GM23338 (cell line): Measurements from ENCODE around the gene PPIF. TPM values are rescaled to one million over a fixed set of nuclear protein-coding genes. Genes with fewer than 3 reads are reported as not detected.

Experiments used
- ATAC-seq: fragments of 200-7000 bp; cut with Tn5 transposase; 3 replicates; pipeline ENCODE4 v1.9.1; 2020
- DNase-seq: peaks from one replicate; pipeline ENCODE4 v3.0.0-alpha.2; 2015; ENCODE audit warnings: low spot score
- H2AFZ ChIP-seq: fragments of 200-600 bp; sonication (generic); 2 replicates; pipeline ENCODE4 v1.8.0; 2016; ENCODE audit warnings: antibody characterized with exemption, mild to moderate bottlenecking, moderate library complexity
- H3F3A ChIP-seq: fragments of 200-600 bp; sonication (generic); replicated peaks from 2 replicates; pipeline ENCODE4 v1.8.0; 2017; ENCODE audit warnings: antibody characterized with exemption, mixed run types, low read depth
- H3K27ac ChIP-seq: fragments of 200-600 bp; sonication (generic); 2 replicates; pipeline ENCODE4 v1.6.1; 2016; ENCODE audit warnings: low read depth
- H3K27me3 ChIP-seq: fragments of 200-600 bp; sonication (generic); 2 replicates; pipeline ENCODE4 v1.8.0; 2016; ENCODE audit warnings: mild to moderate bottlenecking, mixed run types, moderate library complexity; ENCODE audit not compliant: insufficient read depth
- H3K36me3 ChIP-seq: fragments of 200-600 bp; sonication (generic); 2 replicates; pipeline ENCODE4 v1.8.0; 2016; ENCODE audit warnings: mild to moderate bottlenecking; ENCODE audit not compliant: insufficient read depth
- H3K4me1 ChIP-seq: fragments of 200-600 bp; sonication (generic); 2 replicates; pipeline ENCODE4 v1.8.0; 2016; ENCODE audit warnings: mild to moderate bottlenecking, moderate library complexity; ENCODE audit not compliant: insufficient read depth
- H3K4me2 ChIP-seq: fragments of 200-600 bp; sonication (generic); 2 replicates; pipeline ENCODE4 v1.7.1; 2017; ENCODE audit warnings: mixed run types
- H3K4me3 ChIP-seq: fragments of 200-600 bp; sonication (generic); 2 replicates; pipeline ENCODE4 v1.6.1; 2016; ENCODE audit warnings: mixed run types
- H3K79me2 ChIP-seq: fragments of 200-600 bp; sonication (generic); replicated peaks from 2 replicates; pipeline ENCODE4 v1.8.0; 2017; ENCODE audit warnings: mild to moderate bottlenecking; ENCODE audit not compliant: insufficient read depth
- H3K9me2 ChIP-seq: fragments of 200-600 bp; sonication (generic); 2 replicates; pipeline ENCODE4 v1.8.0; 2017; ENCODE audit not compliant: insufficient read depth
- H4K20me1 ChIP-seq: fragments of 200-600 bp; sonication (generic); replicated peaks from 2 replicates; pipeline ENCODE4 v1.8.0; 2017; ENCODE audit warnings: mild to moderate bottlenecking; ENCODE audit not compliant: insufficient read depth
- H3K27ac Mint-ChIP-seq: 2 replicates; pipeline ENCODE4 v1.8.0; 2020; ENCODE audit warnings: inconsistent platforms, mild to moderate bottlenecking, moderate library complexity, mixed read lengths
- H3K27me3 Mint-ChIP-seq: 3 replicates; pipeline ENCODE4 v1.8.0; 2022; ENCODE audit warnings: low read depth, mild to moderate bottlenecking, moderate library complexity, mixed read lengths, inconsistent platforms; ENCODE audit not compliant: insufficient read depth, poor library complexity
- H3K36me3 Mint-ChIP-seq: 3 replicates; pipeline ENCODE4 v1.8.0; 2021; ENCODE audit warnings: low read depth, mild to moderate bottlenecking, inconsistent platforms, moderate library complexity, mixed read lengths
- H3K4me1 Mint-ChIP-seq: 3 replicates; pipeline ENCODE4 v1.8.0; 2020; ENCODE audit warnings: mild to moderate bottlenecking, inconsistent platforms, mixed read lengths
- H3K4me3 Mint-ChIP-seq: 3 replicates; pipeline ENCODE4 v1.8.0; 2021; ENCODE audit warnings: moderate library complexity, mild to moderate bottlenecking, inconsistent platforms, mixed read lengths
- H3K9me3 Mint-ChIP-seq: 3 replicates; pipeline ENCODE4 v1.8.0; 2020; ENCODE audit warnings: moderate library complexity, mild to moderate bottlenecking, inconsistent platforms, mixed read lengths
- CREB1 ChIP-seq: fragments of 250-450 bp; sonication (Bioruptor Pico); IDR thresholded peaks from 2 replicates; pipeline ENCODE4 v1.5.0; 2020; ENCODE audit warnings: low read depth, mild to moderate bottlenecking, moderate library complexity
- EZH2 ChIP-seq: fragments of 200-600 bp; sonication (generic); IDR thresholded peaks from one replicate; pipeline ENCODE4 v1.8.0; 2017; ENCODE audit warnings: antibody characterized with exemption, mild to moderate bottlenecking, low read depth; ENCODE audit not compliant: unreplicated experiment
- EZH2phosphoT487 ChIP-seq: fragments of 200-600 bp; sonication (generic); IDR thresholded peaks from one replicate; pipeline ENCODE4 v1.8.1; 2018; ENCODE audit warnings: antibody characterized with exemption; ENCODE audit not compliant: unreplicated experiment
- JUNB ChIP-seq: IDR thresholded peaks from one replicate; pipeline ENCODE4 v1.6.1; 2016; ENCODE audit warnings: antibody characterized with exemption; ENCODE audit not compliant: unreplicated experiment
- NANOG ChIP-seq: IDR thresholded peaks from 2 replicates; pipeline ENCODE4 v1.6.1; 2016; ENCODE audit warnings: antibody characterized with exemption, borderline replicate concordance
- POLR2AphosphoS5 ChIP-seq: IDR thresholded peaks from 2 replicates; pipeline ENCODE4 v1.6.1; 2016; ENCODE audit warnings: antibody characterized with exemption, low read depth
- STAT1 ChIP-seq: IDR thresholded peaks from one replicate; pipeline ENCODE4 v1.6.1; 2016; ENCODE audit warnings: antibody characterized with exemption; ENCODE audit not compliant: unreplicated experiment
- ZNF114 ChIP-seq: fragments of 250-450 bp; sonication (Bioruptor Pico); IDR thresholded peaks from 2 replicates; pipeline ENCODE4 v1.5.0; 2020; ENCODE audit warnings: mild to moderate bottlenecking, moderate library complexity
- ZNF331 ChIP-seq: fragments of 250-450 bp; sonication (Bioruptor Pico); IDR thresholded peaks from 2 replicates; pipeline ENCODE4 v1.5.0; 2020; ENCODE audit warnings: low read depth, mild to moderate bottlenecking, moderate library complexity
- ZNF462 ChIP-seq: fragments of 250-450 bp; sonication (Bioruptor Pico); IDR thresholded peaks from 2 replicates; pipeline ENCODE4 v1.5.0; 2020; ENCODE audit warnings: mild to moderate bottlenecking, moderate library complexity
- polyA plus RNA-seq: library from polyadenylated mRNA; unstranded; fragments of >200 nt; fragmentation: Nextera tagmentation; extraction: Ambion mirVana; gene quantifications from 2 replicates; pipeline ENCODE4 v1.2.1, GENCODE V29; 2016
- total RNA-seq: library from RNA; depleted of rRNA; stranded (reverse); fragments of >200 nt; shearing (Covaris generic); gene quantifications from 2 replicates; pipeline ENCODE4 v1.2.3, GENCODE V29; 2014
- TF ChIP-seq, protein P1 (sequence below): IDR thresholded peaks from 2 replicates; pipeline ENCODE4 v1.6.1; 2016; ENCODE audit warnings: antibody characterized with exemption
- TF ChIP-seq, protein P2 (sequence below), 2 experiments: fragments of 200-600 bp in 1 of 2; sonication (generic) in 1 of 2; conservative IDR thresholded peaks; 2 replicates each; pipeline versions ENCODE4 v1.5.1 to v1.6.1; 2016 to 2017; ENCODE audit warnings: antibody characterized with exemption in 2 of 2, low read depth in 2 of 2, mild to moderate bottlenecking in 2 of 2, moderate library complexity in 1 of 2
- TF ChIP-seq, protein P3 (sequence below): IDR thresholded peaks from one replicate; pipeline ENCODE4 v1.6.1; 2018; ENCODE audit warnings: antibody characterized with exemption; ENCODE audit not compliant: unreplicated experiment

Gene PPIF
- total and polyA plus RNA-seq, 2 experiments from 2014 or later: 32.1 to 43.6 TPM

DNA sequence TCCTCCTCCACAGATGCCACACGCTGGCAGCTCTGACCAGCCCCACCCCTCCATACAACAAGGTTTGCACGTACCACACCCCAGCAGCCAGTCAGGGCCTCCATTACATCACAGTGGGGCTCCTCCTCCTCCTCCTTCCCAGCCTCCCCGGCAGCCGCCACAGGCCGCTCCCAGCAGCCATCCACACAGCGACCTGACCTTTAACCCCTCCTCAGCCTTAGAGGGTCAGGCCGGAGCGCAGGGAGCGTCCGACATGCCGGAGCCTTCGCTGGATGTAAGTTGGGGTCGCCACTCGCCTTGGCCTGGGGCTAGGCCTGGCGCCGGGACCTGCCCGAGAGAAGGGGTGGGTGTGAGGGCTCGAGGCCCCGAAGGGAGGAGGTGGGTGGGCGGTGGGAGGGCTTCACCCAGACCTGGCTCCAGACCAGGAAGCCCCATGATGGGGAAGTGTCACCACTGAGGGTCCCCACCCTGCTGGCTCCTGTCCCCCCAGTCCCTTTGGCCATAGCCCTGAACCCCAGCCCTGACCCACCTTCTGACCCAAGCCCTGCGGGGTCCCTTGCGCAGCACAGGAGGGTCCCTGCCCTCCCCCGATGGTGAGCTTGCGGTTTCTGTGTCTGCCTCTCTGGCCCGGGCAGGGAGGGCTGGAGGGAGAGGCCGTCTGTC lies 36.2 kb upstream of the PPIF start:
- Histone ChIP-seq H3K27ac (no peak overlapping the region), H4K20me1 (no peaks in the 10 kb centered on the region)
- DNase-seq: no peak

More for the DNA sequence above, 36.2 kb upstream of the PPIF start:
- Histone ChIP-seq H3K4me3 (no peak overlapping the region), H3K36me3 (peaks cover 4% of the 10 kb centered on the region; the same call in 1 of the 2 replicates), H3K27me3 (no peaks in the 10 kb centered on the region), H3K4me1 (no peaks in the 10 kb centered on the region), H3K9me2 (no peaks in the 10 kb centered on the region), H2AFZ (no peak overlapping the region), H3K4me2 (no peak overlapping the region), H3F3A (no peaks in the 10 kb centered on the region), H3K79me2 (no peaks in the 10 kb centered on the region)
- H3K9me3 Mint-ChIP-seq: no peaks in the 10 kb centered on the region
- TF ChIP-seq, protein P1, sequence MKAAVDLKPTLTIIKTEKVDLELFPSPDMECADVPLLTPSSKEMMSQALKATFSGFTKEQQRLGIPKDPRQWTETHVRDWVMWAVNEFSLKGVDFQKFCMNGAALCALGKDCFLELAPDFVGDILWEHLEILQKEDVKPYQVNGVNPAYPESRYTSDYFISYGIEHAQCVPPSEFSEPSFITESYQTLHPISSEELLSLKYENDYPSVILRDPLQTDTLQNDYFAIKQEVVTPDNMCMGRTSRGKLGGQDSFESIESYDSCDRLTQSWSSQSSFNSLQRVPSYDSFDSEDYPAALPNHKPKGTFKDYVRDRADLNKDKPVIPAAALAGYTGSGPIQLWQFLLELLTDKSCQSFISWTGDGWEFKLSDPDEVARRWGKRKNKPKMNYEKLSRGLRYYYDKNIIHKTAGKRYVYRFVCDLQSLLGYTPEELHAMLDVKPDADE: no peak
- no peak for TF ChIP-seq ZNF114 (CRISPR knock-in tag)
- TF ChIP-seq, protein P2, sequence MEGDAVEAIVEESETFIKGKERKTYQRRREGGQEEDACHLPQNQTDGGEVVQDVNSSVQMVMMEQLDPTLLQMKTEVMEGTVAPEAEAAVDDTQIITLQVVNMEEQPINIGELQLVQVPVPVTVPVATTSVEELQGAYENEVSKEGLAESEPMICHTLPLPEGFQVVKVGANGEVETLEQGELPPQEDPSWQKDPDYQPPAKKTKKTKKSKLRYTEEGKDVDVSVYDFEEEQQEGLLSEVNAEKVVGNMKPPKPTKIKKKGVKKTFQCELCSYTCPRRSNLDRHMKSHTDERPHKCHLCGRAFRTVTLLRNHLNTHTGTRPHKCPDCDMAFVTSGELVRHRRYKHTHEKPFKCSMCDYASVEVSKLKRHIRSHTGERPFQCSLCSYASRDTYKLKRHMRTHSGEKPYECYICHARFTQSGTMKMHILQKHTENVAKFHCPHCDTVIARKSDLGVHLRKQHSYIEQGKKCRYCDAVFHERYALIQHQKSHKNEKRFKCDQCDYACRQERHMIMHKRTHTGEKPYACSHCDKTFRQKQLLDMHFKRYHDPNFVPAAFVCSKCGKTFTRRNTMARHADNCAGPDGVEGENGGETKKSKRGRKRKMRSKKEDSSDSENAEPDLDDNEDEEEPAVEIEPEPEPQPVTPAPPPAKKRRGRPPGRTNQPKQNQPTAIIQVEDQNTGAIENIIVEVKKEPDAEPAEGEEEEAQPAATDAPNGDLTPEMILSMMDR (conservative IDR thresholded peaks at IDR 0.05; ENCODE audit: low read depth in 2 of 2): no peak
- TF ChIP-seq EZH2: no peak
- TF ChIP-seq, protein P3, sequence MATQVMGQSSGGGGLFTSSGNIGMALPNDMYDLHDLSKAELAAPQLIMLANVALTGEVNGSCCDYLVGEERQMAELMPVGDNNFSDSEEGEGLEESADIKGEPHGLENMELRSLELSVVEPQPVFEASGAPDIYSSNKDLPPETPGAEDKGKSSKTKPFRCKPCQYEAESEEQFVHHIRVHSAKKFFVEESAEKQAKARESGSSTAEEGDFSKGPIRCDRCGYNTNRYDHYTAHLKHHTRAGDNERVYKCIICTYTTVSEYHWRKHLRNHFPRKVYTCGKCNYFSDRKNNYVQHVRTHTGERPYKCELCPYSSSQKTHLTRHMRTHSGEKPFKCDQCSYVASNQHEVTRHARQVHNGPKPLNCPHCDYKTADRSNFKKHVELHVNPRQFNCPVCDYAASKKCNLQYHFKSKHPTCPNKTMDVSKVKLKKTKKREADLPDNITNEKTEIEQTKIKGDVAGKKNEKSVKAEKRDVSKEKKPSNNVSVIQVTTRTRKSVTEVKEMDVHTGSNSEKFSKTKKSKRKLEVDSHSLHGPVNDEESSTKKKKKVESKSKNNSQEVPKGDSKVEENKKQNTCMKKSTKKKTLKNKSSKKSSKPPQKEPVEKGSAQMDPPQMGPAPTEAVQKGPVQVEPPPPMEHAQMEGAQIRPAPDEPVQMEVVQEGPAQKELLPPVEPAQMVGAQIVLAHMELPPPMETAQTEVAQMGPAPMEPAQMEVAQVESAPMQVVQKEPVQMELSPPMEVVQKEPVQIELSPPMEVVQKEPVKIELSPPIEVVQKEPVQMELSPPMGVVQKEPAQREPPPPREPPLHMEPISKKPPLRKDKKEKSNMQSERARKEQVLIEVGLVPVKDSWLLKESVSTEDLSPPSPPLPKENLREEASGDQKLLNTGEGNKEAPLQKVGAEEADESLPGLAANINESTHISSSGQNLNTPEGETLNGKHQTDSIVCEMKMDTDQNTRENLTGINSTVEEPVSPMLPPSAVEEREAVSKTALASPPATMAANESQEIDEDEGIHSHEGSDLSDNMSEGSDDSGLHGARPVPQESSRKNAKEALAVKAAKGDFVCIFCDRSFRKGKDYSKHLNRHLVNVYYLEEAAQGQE: no peak
- TF ChIP-seq POLR2AphosphoS5: no peak
- no peak for TF ChIP-seq ZNF331 (CRISPR knock-in tag)
- no peak for TF ChIP-seq NANOG
- no peak for TF ChIP-seq CREB1 (CRISPR knock-in tag)
- TF ChIP-seq EZH2phosphoT487: no peak
- TF ChIP-seq ZNF462 (CRISPR knock-in tag): no peak
- TF ChIP-seq STAT1: no peak
- no peak for TF ChIP-seq JUNB
- peaks cover 21% of the 10 kb centered on the region for H3K36me3 Mint-ChIP-seq
- H3K4me1 Mint-ChIP-seq: peaks cover 10% of the 10 kb centered on the region
- peaks cover 20% of the 10 kb centered on the region for H3K27me3 Mint-ChIP-seq
- H3K27ac Mint-ChIP-seq: no peak overlapping the region
- H3K4me3 Mint-ChIP-seq: no peak overlapping the region
- ATAC-seq: no peak
